ENCODE data around the gene CAMSAP3. TPM values are rescaled to one million over a fixed set of nuclear protein-coding genes. Genes with fewer than 3 reads are reported as not detected.
A peak's percentile ranks its signal among the peaks of the same experiment; 100 is the strongest.

The CAMSAP3 gene
- 10 to 100 TPM; 21.8 to 32.3 TPM for total RNA-seq

GRCh38 chr19:7595466-7596133, at the start of gene CAMSAP3:
Gene CAMSAP3 (plus strand): TSS chr19:7595863. CDS start chr19:7596003, 140 bp downstream.
- WGBS, 2 donors = 0% methylated on average over 74 of the region's 78 CpGs; no CpG with 5 or more reads in 1 of the 2 donors
- TF ChIP-seq POLR2A (IDR thresholded peaks at IDR 0.05) (no peak), CTCF (IDR thresholded peaks at IDR 0.05) (peak in 1 of 7 experiments; percentile 15)
- peak within 1 kb of the TSS in 1 of 2 donors; percentile 48 for H3K4me3 ChIP-seq
- H3K36me3 ChIP-seq (replicated peaks in 1 of 2; ENCODE audit: insufficient read depth in 1 of 2, low read depth in 2 of 2) = no peaks in the 10 kb centered on the region
- ATAC-seq (peak; percentile 90), DNase-seq (peak; percentile 61 to 70 (median 63))
- H3K4me1 ChIP-seq = peaks cover 24% of the 10 kb centered on the region
- H3K9me3 ChIP-seq = no peaks in the 10 kb centered on the region
- H3K27me3 ChIP-seq = no peaks in the 10 kb centered on the region
- peak within 1 kb of the TSS; percentile 52 to 81 (median 64) for H3K27ac ChIP-seq
- intact Hi-C loops (cut with DNase I) = no loop called here

GRCh38 chr19:7545904-7546303, 49.8 kb upstream of the CAMSAP3 start:
- DNase-seq (no peak), ATAC-seq (no peak)
- Histone ChIP-seq H3K27me3 (no peaks in the 10 kb centered on the region), H3K4me3 (no peak overlapping the region), H3K36me3 (replicated peaks in 1 of 2; ENCODE audit: insufficient read depth in 1 of 2, low read depth in 2 of 2) (peaks cover 2 to 7% of the 10 kb centered on the region in 2 donors), H3K27ac (no peak overlapping the region), H3K4me1 (peaks cover 3% of the 10 kb centered on the region), H3K9me3 (no peaks in the 10 kb centered on the region)
- WGBS, 2 donors = 70 to 100% methylated on average over 1 of the region's 1 CpG
- no peak for TF ChIP-seq CTCF (IDR thresholded peaks at IDR 0.05)
- no peak for TF ChIP-seq POLR2A (IDR thresholded peaks at IDR 0.05)
- intact Hi-C loops (cut with DNase I) = no loop called here

- Histone ChIP-seq H3K9me3 (no peaks in the 10 kb centered on the region), H3K4me3 (no peak overlapping the region), H3K27ac (no peak overlapping the region), H3K36me3 (replicated peaks in 1 of 2; ENCODE audit: insufficient read depth in 1 of 2, low read depth in 2 of 2) (peaks cover 2 to 7% of the 10 kb centered on the region in 2 donors), H3K27me3 (no peaks in the 10 kb centered on the region), H3K4me1 (peaks cover 9% of the 10 kb centered on the region)
- no peak for ATAC-seq
- no peak for TF ChIP-seq CTCF (IDR thresholded peaks at IDR 0.05)
- no peak for TF ChIP-seq POLR2A (IDR thresholded peaks at IDR 0.05)
- WGBS, 2 donors = 82 to 87% methylated on average over 3 of the region's 3 CpGs
- intact Hi-C loops (cut with DNase I) = no loop called here
- DNase-seq = no peak
Measured at GRCh38 chr19:7547159-7547558, 48.5 kb upstream of the CAMSAP3 start.

GRCh38 chr19:7549429-7550148, 46.1 kb upstream of the CAMSAP3 start:
- Histone ChIP-seq H3K27ac (no peak overlapping the region), H3K27me3 (no peaks in the 10 kb centered on the region), H3K4me1 (peaks cover 9% of the 10 kb centered on the region), H3K36me3 (replicated peaks in 1 of 2; ENCODE audit: insufficient read depth in 1 of 2, low read depth in 2 of 2) (peaks cover 0 to 3% of the 10 kb centered on the region in 2 donors), H3K4me3 (no peak overlapping the region), H3K9me3 (no peaks in the 10 kb centered on the region)
- no peak for ATAC-seq
- 89 to 91% methylated on average over 35 to 36 of the region's 36 CpGs for WGBS, 2 donors
- intact Hi-C loops (cut with DNase I) = no loop called here
- TF ChIP-seq CTCF (IDR thresholded peaks at IDR 0.05) (no peak), POLR2A (IDR thresholded peaks at IDR 0.05) (no peak)
- DNase-seq = no peak

All from body of pancreas (tissue), 4 donors.